Measurements from ENCODE around the gene PTPN13. TPM values are rescaled to one million over a fixed set of nuclear protein-coding genes. Genes with fewer than 3 reads are reported as not detected.

The PTPN13 gene
- total RNA-seq, 2 donors from 2014 or later = 6.2 to 12.1 TPM

DNA sequence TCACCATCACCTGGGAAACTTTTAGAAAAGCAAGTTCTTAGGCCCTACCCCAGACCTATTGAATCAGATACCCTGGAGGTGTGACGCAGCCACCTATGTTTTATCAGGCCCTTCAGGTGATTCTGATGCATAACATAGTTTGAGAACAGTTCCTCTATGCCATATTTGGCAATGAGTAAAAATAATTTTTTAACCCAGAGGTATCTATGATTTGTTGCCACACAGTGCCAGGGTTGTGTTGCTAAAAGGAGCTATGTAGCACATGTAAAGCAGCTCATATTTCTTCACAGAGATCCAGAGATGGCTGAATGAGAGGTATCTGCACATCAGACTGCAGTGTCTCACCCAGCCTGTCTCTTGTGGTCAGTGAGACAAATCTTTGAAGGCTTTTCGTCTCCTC lies 85.3 kb downstream of the PTPN13 start:
- Histone ChIP-seq H3K27me3 (no peaks in the 10 kb centered on the region), H3K4me3 (no peak overlapping the region), H3K9me3 (no peaks in the 10 kb centered on the region), H3K4me1 (no peaks in the 10 kb centered on the region), H3K36me3 (no peaks in the 10 kb centered on the region), H3K27ac (no peak overlapping the region)
- DNase-seq (ENCODE audit: low spot score) = no peak
- TF ChIP-seq, protein P1, sequence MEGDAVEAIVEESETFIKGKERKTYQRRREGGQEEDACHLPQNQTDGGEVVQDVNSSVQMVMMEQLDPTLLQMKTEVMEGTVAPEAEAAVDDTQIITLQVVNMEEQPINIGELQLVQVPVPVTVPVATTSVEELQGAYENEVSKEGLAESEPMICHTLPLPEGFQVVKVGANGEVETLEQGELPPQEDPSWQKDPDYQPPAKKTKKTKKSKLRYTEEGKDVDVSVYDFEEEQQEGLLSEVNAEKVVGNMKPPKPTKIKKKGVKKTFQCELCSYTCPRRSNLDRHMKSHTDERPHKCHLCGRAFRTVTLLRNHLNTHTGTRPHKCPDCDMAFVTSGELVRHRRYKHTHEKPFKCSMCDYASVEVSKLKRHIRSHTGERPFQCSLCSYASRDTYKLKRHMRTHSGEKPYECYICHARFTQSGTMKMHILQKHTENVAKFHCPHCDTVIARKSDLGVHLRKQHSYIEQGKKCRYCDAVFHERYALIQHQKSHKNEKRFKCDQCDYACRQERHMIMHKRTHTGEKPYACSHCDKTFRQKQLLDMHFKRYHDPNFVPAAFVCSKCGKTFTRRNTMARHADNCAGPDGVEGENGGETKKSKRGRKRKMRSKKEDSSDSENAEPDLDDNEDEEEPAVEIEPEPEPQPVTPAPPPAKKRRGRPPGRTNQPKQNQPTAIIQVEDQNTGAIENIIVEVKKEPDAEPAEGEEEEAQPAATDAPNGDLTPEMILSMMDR (IDR thresholded peaks at IDR 0.05) = no peak

DNA sequence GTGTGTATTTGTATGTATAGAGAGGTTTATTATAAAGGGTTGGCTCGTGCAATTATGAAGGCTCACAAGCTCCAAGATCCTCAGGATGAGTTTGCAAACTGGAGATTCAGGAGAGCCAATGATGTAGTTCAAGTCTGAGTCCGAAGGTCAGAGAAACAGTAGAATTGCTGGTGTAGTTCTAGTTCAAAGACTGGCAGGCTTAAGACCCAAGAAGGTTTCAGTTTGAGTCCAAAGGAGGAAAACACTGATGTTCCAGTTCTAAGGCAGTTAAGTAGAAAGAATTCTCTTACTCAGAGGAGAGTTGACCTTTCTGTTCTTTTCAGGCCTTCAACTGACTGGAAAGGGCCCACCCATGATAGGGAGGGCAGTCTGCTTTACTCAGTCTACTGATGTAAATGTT lies 89.1 kb downstream of the PTPN13 start:
- no peaks in the 10 kb centered on the region for H3K9me3 ChIP-seq
- no peaks in the 10 kb centered on the region for H3K27me3 ChIP-seq
- no peak overlapping the region for H3K27ac ChIP-seq
- no peaks in the 10 kb centered on the region for H3K36me3 ChIP-seq
- TF ChIP-seq, protein P1 (IDR thresholded peaks at IDR 0.05) = no peak
- DNase-seq (ENCODE audit: low spot score) = no peak
- no peaks in the 10 kb centered on the region for H3K4me1 ChIP-seq
- no peak overlapping the region for H3K4me3 ChIP-seq

DNA sequence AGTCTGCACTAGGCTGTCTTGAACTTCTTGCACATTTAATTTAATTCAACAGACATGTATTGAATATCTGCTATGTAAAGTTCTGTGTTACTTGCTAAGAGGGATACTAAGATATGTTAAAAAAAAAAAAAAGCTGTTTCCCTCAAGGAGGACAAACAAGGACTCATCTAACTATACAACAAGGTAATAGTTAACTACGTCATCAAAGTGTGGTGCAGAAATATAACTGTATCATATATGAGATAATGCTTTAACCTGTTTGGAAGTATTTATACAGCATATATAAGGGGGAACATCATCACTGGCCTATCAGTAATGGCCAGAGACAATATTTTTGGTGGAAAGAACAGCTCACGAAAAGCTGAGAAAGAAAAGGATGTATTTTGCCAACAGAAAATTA lies 89.9 kb downstream of the PTPN13 start:
- Histone ChIP-seq H3K27ac (no peak overlapping the region), H3K4me1 (no peaks in the 10 kb centered on the region), H3K9me3 (no peaks in the 10 kb centered on the region), H3K36me3 (no peaks in the 10 kb centered on the region), H3K27me3 (no peaks in the 10 kb centered on the region), H3K4me3 (no peak overlapping the region)
- TF ChIP-seq, protein P1 (IDR thresholded peaks at IDR 0.05) = no peak
- DNase-seq (ENCODE audit: low spot score) = no peak

DNA sequence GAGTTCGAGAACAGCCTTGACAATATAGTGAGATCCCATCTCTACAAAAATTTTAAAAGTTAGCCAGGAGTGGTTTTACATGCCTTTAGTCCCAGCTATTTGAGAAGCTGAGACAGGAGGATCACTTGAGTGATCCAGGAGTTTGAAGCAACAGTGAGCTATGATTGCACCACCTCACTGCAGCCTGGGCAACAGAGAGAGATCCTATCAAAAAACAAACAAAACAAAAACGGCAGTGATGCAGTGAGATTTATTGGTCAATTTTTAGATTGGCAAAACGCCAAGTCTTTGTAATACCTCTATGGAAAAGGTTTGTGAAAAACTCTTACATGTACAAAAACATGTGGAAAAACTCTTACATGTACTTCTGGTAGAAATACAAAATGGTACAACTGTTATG lies 91.3 kb downstream of the PTPN13 start:
- Histone ChIP-seq H3K27ac (no peak overlapping the region), H3K4me3 (no peak overlapping the region), H3K4me1 (no peaks in the 10 kb centered on the region), H3K27me3 (no peaks in the 10 kb centered on the region), H3K36me3 (no peaks in the 10 kb centered on the region), H3K9me3 (no peaks in the 10 kb centered on the region)
- no peak for DNase-seq (ENCODE audit: low spot score)
- TF ChIP-seq, protein P1 (IDR thresholded peaks at IDR 0.05) = no peak

DNA sequence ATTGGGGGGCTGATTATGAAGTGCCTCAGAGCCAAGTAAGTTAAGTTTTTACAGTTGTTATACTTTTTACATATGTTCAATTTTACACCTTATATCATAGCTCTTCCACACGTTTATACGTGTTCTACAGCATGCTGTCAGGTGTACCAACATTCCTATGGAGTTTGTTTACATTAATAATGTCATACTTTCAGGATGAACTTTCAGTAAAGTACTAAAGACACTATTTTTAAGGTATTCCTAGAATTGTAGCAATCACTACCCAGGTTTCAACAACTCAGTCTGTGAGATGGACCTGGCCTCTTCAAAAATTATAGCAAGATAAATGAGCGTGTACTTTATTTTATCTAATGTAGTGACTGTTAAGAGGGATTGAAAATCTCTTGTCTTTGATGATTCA lies 92.6 kb downstream of the PTPN13 start:
- H3K36me3 ChIP-seq = no peaks in the 10 kb centered on the region
- H3K4me1 ChIP-seq = no peaks in the 10 kb centered on the region

DNA sequence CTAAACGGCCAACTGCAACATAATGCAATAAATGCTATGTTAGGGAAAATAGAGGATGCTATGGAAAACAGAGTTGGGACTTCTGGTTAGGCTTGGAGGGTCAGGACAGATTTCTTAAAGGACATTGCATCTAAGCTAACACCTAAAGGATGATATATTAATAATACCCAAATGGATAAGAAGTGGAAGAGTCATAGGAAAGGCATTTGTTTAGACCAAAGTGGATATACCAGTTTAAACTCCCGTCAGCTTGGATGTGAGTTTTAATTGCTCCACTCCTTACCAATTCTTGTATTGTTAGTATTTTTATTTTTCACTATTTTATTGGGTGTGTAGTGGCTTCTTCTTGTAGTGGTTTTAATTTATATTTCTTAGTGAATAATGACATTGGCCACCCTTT lies 93.9 kb downstream of the PTPN13 start:
- Histone ChIP-seq H3K27ac (no peak overlapping the region), H3K4me1 (no peaks in the 10 kb centered on the region), H3K4me3 (no peak overlapping the region), H3K36me3 (no peaks in the 10 kb centered on the region), H3K9me3 (no peaks in the 10 kb centered on the region), H3K27me3 (no peaks in the 10 kb centered on the region)
- DNase-seq (ENCODE audit: low spot score) = no peak
- TF ChIP-seq, protein P1 (IDR thresholded peaks at IDR 0.05) = no peak

More for the DNA sequence above, 92.6 kb downstream of the PTPN13 start:
- Histone ChIP-seq H3K27me3 (no peaks in the 10 kb centered on the region), H3K27ac (no peak overlapping the region), H3K9me3 (no peaks in the 10 kb centered on the region), H3K4me3 (no peak overlapping the region)
- no peak for DNase-seq (ENCODE audit: low spot score)
- TF ChIP-seq, protein P1 (IDR thresholded peaks at IDR 0.05) = no peak

Measured in right atrium auricular region (tissue), 2 donors.